ENCODE results near the gene ZCCHC2.
A peak's percentile ranks its signal among the peaks of the same experiment; 100 is the strongest.

ZCCHC2 gene

GRCh38 chr18:62512532-62512931, 10.3 kb upstream of the ZCCHC2 start:
- no peak for DNase-seq

- DNase-seq, result no peak
These were observed 9.8 kb upstream of the ZCCHC2 start for GRCh38 chr18:62512996-62513395.

DNA sequence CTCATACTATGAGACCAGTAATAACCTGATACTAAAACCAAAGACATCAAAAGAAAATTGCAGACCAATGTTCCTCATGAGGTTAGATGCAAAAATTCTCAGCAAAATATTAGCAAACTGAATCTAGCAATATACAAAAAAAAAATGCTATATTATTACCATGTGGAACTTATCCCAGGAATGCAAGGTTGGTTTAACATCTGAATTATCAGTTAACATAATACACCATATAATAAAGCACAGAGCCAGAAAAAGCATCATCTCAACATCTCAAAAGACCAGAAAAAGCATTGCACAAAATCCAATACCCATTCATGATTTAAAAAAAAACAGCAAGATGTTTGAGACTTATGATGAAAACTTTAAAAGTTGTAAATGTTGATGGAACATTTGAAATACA, 8.3 kb upstream of the ZCCHC2 start:
- DNase-seq, result no peak

DNA sequence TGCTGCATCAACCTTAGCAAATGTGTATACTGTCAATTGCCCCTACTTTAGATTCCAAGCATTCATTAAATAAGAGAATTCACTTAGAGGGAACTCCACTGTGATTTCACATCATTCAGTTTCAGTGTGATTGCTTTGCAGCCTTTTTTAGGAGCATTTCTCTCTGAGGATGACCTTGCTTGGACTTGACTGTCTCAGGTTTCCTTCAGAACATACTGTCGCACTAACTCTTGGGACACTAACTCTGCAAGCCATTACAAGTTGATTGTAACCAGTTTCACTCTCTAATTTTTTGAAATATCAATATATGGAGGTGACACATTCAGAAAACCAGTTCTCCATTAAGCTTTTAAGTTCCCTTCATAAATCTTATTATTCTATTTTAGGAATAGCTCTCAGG, 6.6 kb upstream of the ZCCHC2 start:
- DNase-seq, result no peak

GRCh38 chr18:62518460-62519375, 4.1 kb upstream of the ZCCHC2 start:
- no peak for DNase-seq

- no peak for DNase-seq
These were observed 3.1 kb upstream of the ZCCHC2 start for GRCh38 chr18:62519684-62520083.

DNA sequence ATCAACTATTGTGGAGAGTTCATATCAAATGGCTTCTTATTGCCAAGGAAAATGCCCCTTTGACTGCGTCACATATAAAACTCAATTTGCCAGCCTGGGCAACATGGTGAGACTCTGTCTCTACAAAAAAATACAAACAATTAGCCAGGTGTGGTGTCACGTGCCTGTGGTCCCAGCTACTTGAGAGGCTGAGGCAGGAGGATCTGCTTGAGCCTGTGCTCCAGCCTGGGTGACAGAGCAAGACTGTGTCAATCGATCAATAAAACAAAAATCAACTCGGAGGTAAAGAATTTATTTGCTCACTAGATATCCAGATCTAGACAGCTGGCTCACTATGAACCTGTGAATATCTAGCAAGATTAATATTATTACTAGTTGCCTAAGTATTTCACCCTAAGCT, 1.7 kb upstream of the ZCCHC2 start:
- no peak for DNase-seq

DNA sequence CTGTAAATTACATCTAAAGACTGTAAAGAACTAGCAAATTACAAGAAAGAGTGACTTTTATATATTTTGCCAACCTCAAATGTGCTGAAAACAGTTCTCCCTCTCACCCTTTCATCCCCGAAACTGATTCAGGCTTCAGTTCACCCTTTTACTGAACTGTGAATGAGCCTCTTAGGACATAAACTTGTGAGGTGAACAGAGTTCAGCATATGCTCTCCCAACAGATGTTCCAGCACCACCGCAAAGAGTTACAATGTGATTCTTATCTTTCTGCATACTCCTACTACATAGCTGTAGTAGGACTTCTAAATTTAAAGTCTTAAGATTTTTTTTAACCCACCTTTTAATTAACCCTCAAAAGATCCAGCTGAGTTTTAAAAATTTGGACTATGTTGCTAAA, 1.2 kb upstream of the ZCCHC2 start:
- DNase-seq, result no peak

- DNase-seq, result no peak
These were observed 684 bp upstream of the ZCCHC2 start for GRCh38 chr18:62522178-62522503.

DNA sequence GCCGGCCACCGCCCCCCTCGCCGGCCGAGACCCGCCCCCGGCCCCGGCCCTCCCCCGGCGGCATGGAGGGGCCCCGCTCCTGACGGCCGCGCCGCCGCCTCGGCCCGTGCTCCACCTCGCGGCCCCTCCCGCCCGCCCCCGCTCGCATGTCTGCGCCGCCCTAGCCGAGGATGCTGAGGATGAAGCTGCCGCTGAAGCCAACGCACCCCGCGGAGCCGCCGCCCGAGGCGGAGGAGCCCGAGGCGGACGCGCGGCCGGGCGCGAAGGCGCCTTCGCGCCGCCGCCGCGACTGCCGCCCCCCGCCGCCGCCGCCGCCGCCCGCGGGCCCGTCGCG, 397 bp downstream of the ZCCHC2 start:
- no peak for DNase-seq

- DNase-seq, result peak; percentile 86
These were observed 1.0 kb downstream of the ZCCHC2 start for GRCh38 chr18:62523631-62524439.

DNA sequence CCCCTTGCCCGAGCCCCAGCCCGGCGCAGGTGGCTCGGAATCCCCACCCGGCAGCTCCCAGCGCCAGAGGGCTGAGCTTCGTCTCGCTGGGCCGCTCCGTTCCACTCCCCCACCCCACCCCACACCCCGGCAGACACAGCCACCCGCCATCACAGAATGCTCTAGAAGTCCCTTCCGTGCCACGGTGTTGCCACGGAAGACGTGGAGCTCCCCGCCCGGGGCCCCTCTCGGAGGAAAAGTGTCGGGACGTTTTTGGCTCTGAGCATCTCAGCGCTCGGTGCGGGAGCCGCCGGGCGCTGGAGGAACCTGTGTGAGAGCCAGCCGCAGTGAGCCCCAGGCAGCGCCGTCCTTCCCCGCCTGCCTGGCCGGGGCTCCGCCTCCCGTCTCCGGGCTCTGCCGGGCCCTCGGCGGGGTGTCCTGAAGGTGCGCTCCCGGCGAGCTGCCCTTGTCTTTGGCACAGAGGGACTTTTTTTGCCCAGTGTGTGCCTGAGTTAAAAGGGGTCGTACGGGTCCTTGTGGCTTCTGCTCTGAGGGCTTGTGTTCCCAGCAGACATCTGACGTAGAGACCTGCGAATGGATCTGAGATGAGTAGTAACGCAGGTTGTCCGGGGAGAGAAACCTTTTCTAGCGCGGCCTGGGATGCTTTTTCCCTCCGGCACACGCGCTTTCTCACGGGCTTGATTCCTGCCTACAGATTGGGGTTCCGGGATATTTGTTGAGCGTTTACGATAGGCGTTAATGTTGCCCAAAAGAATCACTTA, 1.8 kb downstream of the ZCCHC2 start:
- DNase-seq, result no peak

GRCh38 chr18:62525608-62526007, 2.8 kb downstream of the ZCCHC2 start:
- no peak for DNase-seq

- peak; percentile 85 for DNase-seq
These were observed 3.5 kb downstream of the ZCCHC2 start for GRCh38 chr18:62526098-62527025.

DNA sequence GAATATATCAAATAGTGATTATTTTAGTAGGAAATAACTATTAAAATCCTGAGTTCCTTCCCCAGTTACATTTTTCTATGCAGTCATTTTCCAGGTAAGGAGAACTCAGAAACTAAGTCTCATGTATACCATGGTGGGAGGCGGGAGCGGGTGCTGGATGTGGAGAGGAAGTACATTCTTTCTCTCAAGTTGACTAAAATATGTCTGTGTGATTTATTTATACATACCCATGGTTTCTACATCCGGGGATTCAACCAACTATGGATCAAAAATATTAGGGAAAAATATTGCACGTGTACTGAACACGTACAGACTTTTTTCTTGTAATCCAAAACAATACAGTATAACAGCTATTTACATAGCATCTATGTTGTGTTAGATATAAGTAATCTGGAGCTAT, 6.8 kb downstream of the ZCCHC2 start:
- no peak for DNase-seq

DNA sequence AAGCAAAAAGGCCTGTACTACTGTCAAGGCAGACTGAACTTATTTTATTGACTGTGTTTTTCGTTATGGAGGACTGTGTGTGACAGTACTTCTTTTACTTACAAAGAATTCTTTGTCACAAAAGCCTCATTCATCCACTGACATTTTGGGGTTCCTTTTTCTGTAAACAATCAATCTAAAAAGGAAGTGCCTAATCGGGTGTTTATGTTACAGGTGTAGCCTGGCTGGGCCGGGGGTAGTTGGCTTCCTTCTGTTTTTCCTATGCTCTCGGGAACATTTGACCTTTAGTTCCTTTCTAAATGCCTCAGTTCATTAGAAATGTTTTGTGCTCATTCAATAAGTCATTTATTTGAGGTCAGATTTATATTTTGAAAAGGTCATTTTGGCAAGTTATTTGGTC, 8.3 kb downstream of the ZCCHC2 start:
- no peak for DNase-seq

DNA sequence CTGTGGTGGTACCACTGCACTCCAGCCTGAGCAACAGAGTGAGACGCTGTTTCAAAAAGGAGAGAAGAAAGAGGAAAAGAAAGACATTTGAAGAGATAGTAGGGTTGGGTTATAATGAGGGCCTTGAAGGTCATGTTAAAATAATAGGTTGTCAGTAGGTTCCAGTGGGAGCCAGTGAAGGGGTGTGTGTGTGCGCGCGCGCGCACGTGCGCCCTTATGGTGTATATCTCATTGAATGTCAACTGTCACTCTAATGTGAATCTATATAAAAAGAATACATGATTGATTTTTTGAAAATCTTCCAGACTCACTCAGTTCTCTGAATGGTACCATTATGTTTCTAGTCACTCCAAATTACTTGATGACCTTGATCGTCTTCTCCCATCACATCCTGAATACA, 9.1 kb downstream of the ZCCHC2 start:
- DNase-seq, result no peak

GRCh38 chr18:62536005-62536404, 13.2 kb downstream of the ZCCHC2 start:
- no peak for DNase-seq

DNA sequence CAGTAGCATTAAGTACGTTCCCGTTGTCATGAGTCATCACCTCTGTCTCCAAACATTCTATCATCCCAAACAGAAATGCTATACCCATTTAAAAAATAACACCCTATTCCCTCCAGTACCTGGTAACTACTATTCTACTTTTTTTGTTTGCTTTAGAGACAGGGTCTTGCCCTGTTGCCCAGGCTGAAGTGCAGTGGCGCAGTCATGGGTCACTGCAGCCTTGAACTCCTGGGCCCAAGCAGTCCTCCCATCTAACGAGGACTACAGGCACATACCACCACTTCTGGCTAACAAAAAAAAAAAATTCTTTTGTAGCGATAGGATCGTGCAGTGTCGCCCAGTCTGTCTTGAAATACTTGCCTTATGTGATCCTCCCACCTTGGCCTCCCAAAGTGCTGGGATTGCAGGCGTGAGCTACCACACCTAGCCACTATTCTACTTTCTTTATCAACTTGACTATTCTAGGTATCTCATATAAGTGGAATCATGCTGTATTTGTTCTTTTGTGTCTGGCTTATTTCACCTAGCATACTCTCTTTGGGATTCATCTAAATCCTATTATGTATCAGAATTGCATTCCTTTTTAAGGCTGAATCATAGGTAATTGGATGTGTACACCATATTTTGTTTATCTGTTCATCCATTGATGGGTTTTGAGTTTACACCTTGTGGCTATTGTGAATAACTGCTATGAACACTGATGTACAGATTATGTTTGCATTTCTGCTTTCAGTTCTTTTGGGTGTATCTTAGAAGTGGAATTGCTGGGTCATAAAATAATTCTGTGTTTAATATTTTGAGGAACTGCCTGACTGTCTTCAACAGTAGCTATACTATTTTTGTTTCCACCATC, 14.4 kb downstream of the ZCCHC2 start:
- DNase-seq, result no peak

- no peak for DNase-seq
These were observed 15.1 kb downstream of the ZCCHC2 start for GRCh38 chr18:62537946-62538345.

DNA sequence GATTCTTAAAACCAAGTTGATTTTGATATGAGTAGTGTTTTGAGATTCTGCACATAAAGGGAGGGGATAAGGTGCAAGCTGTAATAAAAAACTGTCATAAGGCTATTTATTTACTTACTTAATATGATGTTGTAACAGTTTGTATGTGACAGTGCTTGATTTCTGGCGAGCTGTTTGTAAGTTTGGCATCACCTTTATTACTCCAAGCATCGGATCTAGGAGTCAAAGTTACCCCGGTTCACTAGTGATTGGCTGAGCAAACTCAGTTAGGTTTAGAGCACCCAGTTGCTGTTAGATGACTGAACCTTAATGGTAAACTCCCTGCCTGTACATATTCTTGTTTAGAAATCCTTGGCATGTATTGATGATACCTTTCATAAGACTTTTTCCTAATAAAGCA, 16.1 kb downstream of the ZCCHC2 start:
- DNase-seq, result no peak
